Measurements from ENCODE around the gene DOCK11. TPM values are rescaled to one million over a fixed set of nuclear protein-coding genes. Genes with fewer than 3 reads are reported as not detected.

The DOCK11 gene
- total and polyA plus RNA-seq, 9 of the 15 experiments (the other 6 are each of a cell fraction or from before 2014, with no cell fraction given), result 41.8 to 77.8 (median 50.9) TPM

GRCh38 chrX:118669435-118669834 is 173.8 kb downstream of the DOCK11 start:
- Histone ChIP-seq H3K27me3 (ENCODE audit: control insufficient read depth in 2 of 2, insufficient read depth in 2 of 2, low read length in 2 of 2) (no peaks in the 10 kb centered on the region), H2AFZ (ENCODE audit: low read depth, low read length) (no peak overlapping the region), H3K4me3 (no peak overlapping the region), H3K9me1 (ENCODE audit: control insufficient read depth, insufficient read depth, low read length) (no peaks in the 10 kb centered on the region), H3K9me3 (replicated peaks; ENCODE audit: control insufficient read depth, insufficient read depth, low read depth, low read length) (no peaks in the 10 kb centered on the region), H3K9ac (ENCODE audit: insufficient read depth in 1 of 2, low read depth in 2 of 2, low read length in 2 of 2) (no peak overlapping the region), H4K20me1 (replicated peaks; ENCODE audit: control insufficient read depth, insufficient read depth, low read length) (no peaks in the 10 kb centered on the region), H3K4me1 (replicated peaks in 1 of 2; ENCODE audit: control insufficient read depth in 2 of 2, insufficient read depth in 2 of 2, low read length in 2 of 2) (no peaks in the 10 kb centered on the region), H3K36me3 (ENCODE audit: control insufficient read depth, insufficient read depth, low read length) (peaks cover 48% of the 10 kb centered on the region), H3K79me2 (ENCODE audit: control insufficient read depth, insufficient read depth, low read length) (no peaks in the 10 kb centered on the region), H3K4me2 (ENCODE audit: insufficient read depth, low read length) (no peak overlapping the region), H3K27ac (ENCODE audit: extremely low read depth, low read depth, low read length) (no peak overlapping the region)
- DNase-seq (ENCODE audit: extremely low read depth in 1 of 4, low spot score in 3 of 4), result no peak
- WGBS (ENCODE audit: insufficient coverage, low coverage, missing lambda C conversion rate), result 80% methylated on average over 3 of the region's 4 CpGs
- FAIRE-seq, result no peak
- ChIA-PET POLR2A (no interaction called here), CTCF (ENCODE audit: low intra/inter-chr PET ratio) (no interaction called here)
- no TSS peak for BruUV-seq (replicated peaks)
- in situ Hi-C loops (cut with MboI), result no loop called here
- ATAC-seq, result no peak
- TF ChIP-seq ATF4 (CRISPR knock-in tag; IDR thresholded peaks at IDR 0.05) (no peak), SAFB (IDR thresholded peaks at IDR 0.05; ENCODE audit: borderline replicate concordance, low read depth, low read length) (no peak), ZFX (CRISPR knock-in tag; IDR thresholded peaks at IDR 0.05) (no peak), HDAC1 (IDR thresholded peaks at IDR 0.05) (no peak), MTA2 (IDR thresholded peaks at IDR 0.05; ENCODE audit: low read depth) (no peak), TAL1 (IDR thresholded peaks at IDR 0.05) (no peak), RBBP5 (IDR thresholded peaks at IDR 0.05; ENCODE audit: borderline replicate concordance, insufficient read depth, low read length, poor library complexity, severe bottlenecking) (no peak), ZNF398 (CRISPR knock-in tag; IDR thresholded peaks at IDR 0.05) (no peak), ZBTB8A (IDR thresholded peaks at IDR 0.05; ENCODE audit: partially characterized antibody) (no peak), RFX1 (IDR thresholded peaks at IDR 0.05) (no peak), SMAD2 (IDR thresholded peaks at IDR 0.05; ENCODE audit: low read depth, low read length) (no peak), COPS2 (conservative IDR thresholded peaks at IDR 0.05) (no peak), MBD2 (IDR thresholded peaks at IDR 0.05; ENCODE audit: borderline replicate concordance, low read depth) (no peak), CXXC5 (CRISPR knock-in tag; IDR thresholded peaks at IDR 0.05) (no peak), TBP (optimal IDR thresholded peaks at IDR 0.05; ENCODE audit: low read depth, low read length) (no peak), ILK (tag; IDR thresholded peaks at IDR 0.05; ENCODE audit: borderline replicate concordance, low read depth) (no peak)
- intact Hi-C loops (cut with micrococcal nuclease), result no loop called here
